Measurements from ENCODE around the gene ZBTB47.

The ZBTB47 gene

GRCh38 chr3:42712688-42713372 lies 59.3 kb downstream of the ZBTB47 start:
- H3F3A ChIP-seq (ENCODE audit: low read depth), result no peaks in the 10 kb centered on the region
- H3K4me3 ChIP-seq (ENCODE audit: low read length, poor library complexity, severe bottlenecking), result no peak overlapping the region
- H3K9me2 ChIP-seq (replicated peaks; ENCODE audit: low read depth, low read length), result no peaks in the 10 kb centered on the region
- no peaks in the 10 kb centered on the region for H4K20me1 ChIP-seq (ENCODE audit: insufficient read depth, low read length, poor library complexity, severe bottlenecking)
- TF ChIP-seq CTCF (conservative IDR thresholded peaks at IDR 0.05; ENCODE audit: low read length) (no peak), EZH2phosphoT487 (IDR thresholded peaks at IDR 0.05; ENCODE audit: borderline replicate concordance) (no peak)
- H3K9me3 ChIP-seq (ENCODE audit: insufficient read depth, low read depth, low read length), result no peaks in the 10 kb centered on the region
- no peaks in the 10 kb centered on the region for H3K36me3 ChIP-seq (ENCODE audit: insufficient read depth, low read length)
- H3K4me1 ChIP-seq (ENCODE audit: insufficient read depth, low read length, poor library complexity, severe bottlenecking), result no peaks in the 10 kb centered on the region
- H2AFZ ChIP-seq (ENCODE audit: low read length), result no peak overlapping the region
- no peak overlapping the region for H3K9ac ChIP-seq (ENCODE audit: low read depth, low read length, poor library complexity, severe bottlenecking)
- no peaks in the 10 kb centered on the region for H3K27me3 ChIP-seq (ENCODE audit: insufficient read depth, low read length, poor library complexity, severe bottlenecking)
- H3K79me2 ChIP-seq (ENCODE audit: insufficient read depth, low read length), result no peaks in the 10 kb centered on the region
- no peak overlapping the region for H3K4me2 ChIP-seq (ENCODE audit: low read depth, low read length, poor library complexity, severe bottlenecking)

- no peak overlapping the region for H3K4me2 ChIP-seq (ENCODE audit: low read depth, low read length, poor library complexity, severe bottlenecking)
- no peaks in the 10 kb centered on the region for H3K79me2 ChIP-seq (ENCODE audit: insufficient read depth, low read length)
- H3K9me3 ChIP-seq (ENCODE audit: insufficient read depth, low read depth, low read length), result no peaks in the 10 kb centered on the region
- no peak overlapping the region for H3K4me3 ChIP-seq (ENCODE audit: low read length, poor library complexity, severe bottlenecking)
- H3F3A ChIP-seq (ENCODE audit: low read depth), result no peaks in the 10 kb centered on the region
- TF ChIP-seq EZH2phosphoT487 (IDR thresholded peaks at IDR 0.05; ENCODE audit: borderline replicate concordance) (no peak), CTCF (conservative IDR thresholded peaks at IDR 0.05; ENCODE audit: low read length) (no peak)
- no peaks in the 10 kb centered on the region for H3K9me2 ChIP-seq (replicated peaks; ENCODE audit: low read depth, low read length)
- H3K4me1 ChIP-seq (ENCODE audit: insufficient read depth, low read length, poor library complexity, severe bottlenecking), result no peaks in the 10 kb centered on the region
- H3K36me3 ChIP-seq (ENCODE audit: insufficient read depth, low read length), result no peaks in the 10 kb centered on the region
- no peak overlapping the region for H3K9ac ChIP-seq (ENCODE audit: low read depth, low read length, poor library complexity, severe bottlenecking)
- H3K27me3 ChIP-seq (ENCODE audit: insufficient read depth, low read length, poor library complexity, severe bottlenecking), result no peaks in the 10 kb centered on the region
- H4K20me1 ChIP-seq (ENCODE audit: insufficient read depth, low read length, poor library complexity, severe bottlenecking), result no peaks in the 10 kb centered on the region
- no peak overlapping the region for H2AFZ ChIP-seq (ENCODE audit: low read length)
Measured at GRCh38 chr3:42713747-42714146, 60.2 kb downstream of the ZBTB47 start.

GRCh38 chr3:42714171-42714852 lies 60.8 kb downstream of the ZBTB47 start:
- Histone ChIP-seq H3F3A (ENCODE audit: low read depth) (no peaks in the 10 kb centered on the region), H3K9me2 (replicated peaks; ENCODE audit: low read depth, low read length) (no peaks in the 10 kb centered on the region), H3K27me3 (ENCODE audit: insufficient read depth, low read length, poor library complexity, severe bottlenecking) (no peaks in the 10 kb centered on the region), H4K20me1 (ENCODE audit: insufficient read depth, low read length, poor library complexity, severe bottlenecking) (no peaks in the 10 kb centered on the region), H3K9me3 (ENCODE audit: insufficient read depth, low read depth, low read length) (no peaks in the 10 kb centered on the region), H2AFZ (ENCODE audit: low read length) (no peak overlapping the region), H3K9ac (ENCODE audit: low read depth, low read length, poor library complexity, severe bottlenecking) (no peak overlapping the region), H3K36me3 (ENCODE audit: insufficient read depth, low read length) (no peaks in the 10 kb centered on the region), H3K4me3 (ENCODE audit: low read length, poor library complexity, severe bottlenecking) (no peak overlapping the region), H3K4me1 (ENCODE audit: insufficient read depth, low read length, poor library complexity, severe bottlenecking) (no peaks in the 10 kb centered on the region), H3K4me2 (ENCODE audit: low read depth, low read length, poor library complexity, severe bottlenecking) (no peak overlapping the region), H3K79me2 (ENCODE audit: insufficient read depth, low read length) (no peaks in the 10 kb centered on the region)
- TF ChIP-seq EZH2phosphoT487 (IDR thresholded peaks at IDR 0.05; ENCODE audit: borderline replicate concordance), result no peak
- no peak for TF ChIP-seq CTCF (conservative IDR thresholded peaks at IDR 0.05; ENCODE audit: low read length)

All from Loucy (cell line).